Kidney glomerular epithelial cell (primary cell): ENCODE results near the gene SLC25A48.

ENCODE experiments used
- DNase-seq: peaks from one replicate; lab custom pipeline; 2025; lab: John Stamatoyannopoulos, UW

Gene SLC25A48

DNA sequence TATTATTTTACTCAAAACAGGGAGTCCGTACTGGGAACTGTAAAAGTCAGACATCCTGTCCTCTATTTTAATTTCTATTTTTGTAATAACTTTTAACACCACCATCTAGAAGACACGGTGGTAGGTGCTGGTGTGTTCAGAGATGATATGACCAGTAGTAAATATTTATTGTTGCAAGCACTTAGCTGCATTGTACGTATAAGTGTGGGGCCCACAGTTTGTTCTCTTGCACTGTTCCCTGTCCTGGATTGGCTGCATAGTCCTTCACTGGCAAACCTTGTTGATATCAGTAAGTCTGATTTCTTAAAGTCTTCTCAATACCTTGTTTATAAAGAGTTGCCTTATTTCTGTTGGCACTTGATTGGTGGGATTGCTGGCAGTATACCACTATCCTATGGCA lies 85.7 kb downstream of the SLC25A48 start:
- DNase-seq = no peak

DNA sequence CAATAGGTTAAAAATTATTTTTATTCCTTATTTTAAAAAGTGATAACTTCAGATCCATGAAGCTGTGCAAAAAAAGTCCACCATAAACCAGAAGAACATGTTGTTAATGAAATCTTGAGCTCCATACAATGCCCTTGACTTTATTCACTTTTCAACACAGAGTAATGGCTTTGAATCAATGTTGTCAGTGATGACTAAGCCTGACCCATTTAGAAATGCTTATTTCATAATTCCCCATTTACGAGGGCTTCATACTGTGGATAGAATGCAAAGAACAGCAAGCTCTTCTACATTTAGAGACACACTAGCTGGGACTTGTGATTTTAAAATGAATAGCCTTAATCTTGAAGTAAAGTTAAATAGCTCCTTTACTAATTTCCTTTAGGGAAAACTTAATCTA lies 86.9 kb downstream of the SLC25A48 start:
- DNase-seq = no peak

DNA sequence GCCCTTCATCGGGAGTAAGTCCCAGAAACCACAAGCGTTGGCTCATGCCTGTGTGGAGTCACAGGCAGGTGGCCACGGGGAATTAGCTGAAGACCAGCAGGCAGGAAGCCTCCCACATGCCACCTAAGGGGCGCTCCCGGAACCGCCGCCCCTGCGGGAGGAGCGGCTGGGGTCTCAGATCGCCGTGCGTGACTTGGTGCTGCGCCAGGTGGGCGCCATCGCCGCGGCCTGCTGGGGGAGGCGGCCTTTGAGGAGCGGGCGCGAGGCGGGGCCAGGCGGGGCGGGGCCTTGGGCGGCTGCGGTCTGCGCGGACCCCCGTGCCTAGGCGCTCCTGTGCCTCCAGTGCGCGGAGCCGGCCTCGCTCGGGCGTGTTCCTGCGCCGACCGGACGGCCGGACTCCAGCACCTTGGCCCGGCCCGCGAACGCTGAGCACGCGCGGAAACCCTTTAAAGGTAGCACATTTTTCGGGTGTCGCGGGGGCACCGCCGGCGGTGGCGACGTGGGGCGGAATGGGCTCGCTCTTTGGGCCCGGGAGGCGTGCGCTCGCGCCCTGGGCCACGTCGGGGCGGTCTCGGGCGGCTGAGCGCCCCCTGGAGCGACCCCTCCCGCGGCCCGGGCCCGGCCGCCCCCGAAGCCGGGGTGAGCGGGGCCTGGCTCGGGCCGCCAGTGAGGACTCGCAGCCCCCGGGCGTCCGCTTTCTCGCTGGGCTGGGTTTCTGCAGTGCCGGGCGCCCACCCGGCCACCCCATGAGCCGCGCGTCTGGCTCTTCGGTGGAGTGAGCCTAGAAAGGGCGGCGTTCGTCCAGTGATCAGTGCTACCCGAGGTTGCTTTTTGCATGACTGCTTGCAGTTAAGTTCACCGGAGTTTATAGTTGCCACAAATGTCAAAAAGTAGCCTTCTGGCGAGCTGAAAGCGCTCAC lies 95.8 kb downstream of the SLC25A48 start:
- DNase-seq = no peak

DNA sequence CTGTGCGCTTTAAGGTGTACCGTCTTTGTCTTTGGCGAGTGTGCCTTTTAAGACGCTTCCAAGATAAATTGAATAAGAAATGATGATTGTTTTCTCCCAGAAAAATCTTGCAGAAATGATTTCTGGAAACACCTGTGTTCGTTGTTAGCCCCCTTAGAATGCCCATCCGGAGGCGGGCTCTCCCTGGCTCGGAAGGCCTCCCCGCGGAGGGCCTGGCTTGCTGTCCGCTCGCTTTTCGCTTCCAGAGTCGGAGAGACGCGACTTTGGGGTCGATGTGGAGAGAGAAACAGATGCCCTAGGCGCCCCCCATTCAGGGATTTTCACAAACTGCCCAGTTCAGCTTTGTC lies 96.5 kb downstream of the SLC25A48 start:
- DNase-seq = no peak

DNA sequence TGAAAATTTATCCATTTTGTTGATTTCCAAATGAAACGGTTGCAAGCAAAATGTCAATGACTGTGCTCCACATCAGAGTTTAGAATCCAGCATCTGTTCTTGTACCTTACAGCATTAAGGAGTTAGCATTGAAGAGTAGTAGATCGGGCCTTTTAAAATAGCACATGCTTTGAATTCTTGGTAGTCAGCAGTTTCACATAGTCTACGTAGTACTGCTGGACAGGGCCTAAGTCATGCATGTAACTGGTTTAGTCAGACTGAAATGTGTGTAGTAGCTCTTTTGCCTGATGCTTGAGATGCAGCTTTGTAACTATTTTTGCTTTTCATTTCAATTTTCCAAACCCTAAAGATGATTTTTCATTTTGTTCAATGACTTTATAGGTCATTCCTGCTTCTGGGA lies 100.5 kb downstream of the SLC25A48 start:
- DNase-seq = peak; percentile 31

DNA sequence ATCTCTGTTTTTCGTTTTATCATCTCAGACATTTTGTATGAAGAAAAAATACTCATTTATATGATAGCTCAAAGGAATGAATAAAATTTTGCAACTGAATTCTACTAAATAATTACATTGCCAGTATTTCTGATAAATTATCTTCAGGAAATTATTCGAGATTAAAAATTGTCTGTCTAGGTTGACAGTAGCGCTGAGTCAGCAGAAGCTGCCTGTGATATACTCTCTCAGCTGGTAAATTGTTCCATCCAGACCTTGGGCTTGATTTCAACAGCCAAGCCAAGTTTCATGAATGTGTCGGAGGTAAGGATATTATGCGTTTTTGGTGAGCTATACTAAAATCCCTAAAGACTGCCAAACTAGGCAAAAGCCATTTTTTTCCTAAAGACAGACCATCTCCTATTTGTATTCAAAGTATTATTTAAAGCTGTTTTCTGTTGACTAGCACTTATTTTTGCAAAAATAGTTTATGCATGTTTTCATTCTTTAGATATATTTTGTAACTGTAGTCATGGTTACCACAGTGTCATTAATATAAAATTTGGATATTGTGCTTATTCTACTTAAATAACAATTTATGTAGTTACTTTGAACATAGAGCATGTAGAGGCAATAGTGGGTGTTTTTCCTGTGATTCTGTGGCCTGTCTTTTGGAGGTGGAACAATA lies 102.9 kb downstream of the SLC25A48 start:
- no peak for DNase-seq
